Measurements from ENCODE around the gene LPP. TPM values are rescaled to one million over a fixed set of nuclear protein-coding genes. Genes with fewer than 3 reads are reported as not detected.
A peak's percentile ranks its signal among the peaks of the same experiment; 100 is the strongest.

Gene LPP
- total RNA-seq, 1 donor from 2014 or later, result 28.2 TPM

DNA sequence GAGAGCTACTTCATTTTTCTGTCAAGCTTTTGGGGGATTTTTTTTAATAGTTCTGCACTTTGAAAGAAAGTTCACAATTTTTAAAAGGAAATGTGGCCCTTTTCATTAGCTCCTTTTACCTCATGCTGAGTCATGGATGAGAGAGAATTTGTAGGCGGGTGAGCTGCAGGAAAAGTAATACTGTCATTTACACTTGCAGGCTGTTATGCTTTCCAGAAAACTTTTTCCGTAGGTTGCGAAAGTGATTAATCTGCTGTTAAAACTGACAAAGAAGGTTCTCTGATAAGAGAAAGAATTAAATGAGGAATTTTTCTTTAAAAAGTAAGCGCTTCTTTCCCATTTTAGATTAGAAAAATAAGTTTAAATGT lies 430.2 kb downstream of the LPP start:
- no peaks in the 10 kb centered on the region for H3K9me3 ChIP-seq (ENCODE audit: control insufficient read depth in 3 of 3, low read length in 3 of 3)
- H3K36me3 ChIP-seq (ENCODE audit: control insufficient read depth in 3 of 3, insufficient read depth in 3 of 3, low read length in 3 of 3), result no peaks in the 10 kb centered on the region
- peak overlapping the region; percentile 70 for H3K27ac ChIP-seq (ENCODE audit: low read depth, low read length)
- peaks cover 12 to 23% (median 22%) of the 10 kb centered on the region in 3 donors for H3K4me1 ChIP-seq (ENCODE audit: control insufficient read depth in 3 of 3, insufficient read depth in 3 of 3, low read length in 3 of 3)
- peak overlapping the region; percentile 58 to 68 (median 65) for H3K9ac ChIP-seq (ENCODE audit: low read depth in 1 of 3, low read length in 3 of 3)
- peak overlapping the region in 2 of 3 donors; percentile 47 to 62 for H3K4me3 ChIP-seq (ENCODE audit: low read length in 3 of 3)
- no peaks in the 10 kb centered on the region for H3K27me3 ChIP-seq (ENCODE audit: control insufficient read depth in 3 of 3, insufficient read depth in 3 of 3, low read length in 3 of 3)

DNA sequence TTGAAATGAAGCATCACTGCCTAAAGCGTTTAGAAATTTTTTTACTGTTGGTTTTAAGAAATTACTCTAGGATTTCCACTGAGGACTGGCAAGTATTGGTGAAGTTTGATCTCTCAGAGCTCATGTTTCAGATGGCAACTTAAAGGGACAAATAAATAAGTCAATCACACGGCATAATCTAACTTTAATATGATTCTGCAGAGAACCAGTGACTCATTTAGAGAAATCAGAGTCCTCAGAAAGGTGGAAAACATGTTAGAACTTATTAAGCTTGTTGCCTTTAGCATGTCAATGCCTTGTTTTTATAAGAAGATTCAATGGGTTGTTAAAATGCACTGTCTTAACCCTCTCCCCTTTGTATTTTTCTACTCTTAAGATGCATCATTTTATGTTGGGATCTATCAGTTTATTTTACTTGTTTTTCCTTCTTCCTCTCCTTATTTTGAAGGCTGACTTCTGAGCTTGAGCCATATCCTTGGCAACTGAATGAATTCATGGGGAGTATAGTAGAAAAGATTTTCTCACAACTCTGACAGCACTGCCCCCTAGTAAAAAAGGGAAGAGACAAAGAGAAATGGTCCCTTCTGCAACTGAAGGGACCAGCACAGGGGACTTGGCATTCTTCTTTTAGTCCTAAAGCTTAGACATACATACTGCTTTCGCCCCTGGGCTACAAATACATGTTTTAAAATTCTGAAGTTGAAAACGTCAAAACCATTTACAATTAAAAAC lies 431.2 kb downstream of the LPP start:
- peak overlapping the region; percentile 70 for H3K27ac ChIP-seq (ENCODE audit: low read depth, low read length)

DNA sequence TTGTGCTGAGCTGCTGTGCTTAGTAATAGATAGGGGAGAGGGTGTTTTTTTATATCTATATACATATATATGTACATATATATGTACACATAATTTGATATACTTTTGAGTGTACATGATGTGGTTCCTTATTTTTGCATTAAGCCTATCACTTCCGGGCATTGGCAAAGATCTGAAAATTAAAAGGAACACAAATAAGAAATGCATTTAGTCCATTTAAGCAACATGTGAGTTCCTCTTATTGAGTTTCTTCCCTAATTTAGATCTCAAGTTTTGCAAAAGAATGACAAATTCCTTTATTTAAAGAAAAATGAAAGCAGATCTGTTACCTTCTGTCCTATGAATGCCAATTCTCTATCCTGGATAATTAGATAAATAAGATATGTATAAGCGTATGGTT lies 435.1 kb downstream of the LPP start:
- Histone ChIP-seq H3K9me3 (ENCODE audit: control insufficient read depth in 3 of 3, low read length in 3 of 3) (no peaks in the 10 kb centered on the region), H3K36me3 (ENCODE audit: control insufficient read depth in 3 of 3, insufficient read depth in 3 of 3, low read length in 3 of 3) (no peaks in the 10 kb centered on the region), H3K27me3 (ENCODE audit: control insufficient read depth in 3 of 3, insufficient read depth in 3 of 3, low read length in 3 of 3) (no peaks in the 10 kb centered on the region), H3K4me3 (ENCODE audit: low read length in 3 of 3) (no peak overlapping the region), H3K4me1 (ENCODE audit: control insufficient read depth in 3 of 3, insufficient read depth in 3 of 3, low read length in 3 of 3) (peaks cover 2 to 23% (median 11%) of the 10 kb centered on the region in 3 donors), H3K9ac (ENCODE audit: low read depth in 1 of 3, low read length in 3 of 3) (no peak overlapping the region), H3K27ac (ENCODE audit: low read depth, low read length) (peak overlapping the region; percentile 67)

More for the DNA sequence above, 431.2 kb downstream of the LPP start:
- Histone ChIP-seq H3K9me3 (ENCODE audit: control insufficient read depth in 3 of 3, low read length in 3 of 3) (no peaks in the 10 kb centered on the region), H3K36me3 (ENCODE audit: control insufficient read depth in 3 of 3, insufficient read depth in 3 of 3, low read length in 3 of 3) (no peaks in the 10 kb centered on the region), H3K4me1 (ENCODE audit: control insufficient read depth in 3 of 3, insufficient read depth in 3 of 3, low read length in 3 of 3) (peaks cover 11 to 25% (median 20%) of the 10 kb centered on the region in 3 donors), H3K4me3 (ENCODE audit: low read length in 3 of 3) (peak overlapping the region in 2 of 3 donors; percentile 47 to 62), H3K27me3 (ENCODE audit: control insufficient read depth in 3 of 3, insufficient read depth in 3 of 3, low read length in 3 of 3) (no peaks in the 10 kb centered on the region), H3K9ac (ENCODE audit: low read depth in 1 of 3, low read length in 3 of 3) (peak overlapping the region; percentile 58 to 68 (median 65))

DNA sequence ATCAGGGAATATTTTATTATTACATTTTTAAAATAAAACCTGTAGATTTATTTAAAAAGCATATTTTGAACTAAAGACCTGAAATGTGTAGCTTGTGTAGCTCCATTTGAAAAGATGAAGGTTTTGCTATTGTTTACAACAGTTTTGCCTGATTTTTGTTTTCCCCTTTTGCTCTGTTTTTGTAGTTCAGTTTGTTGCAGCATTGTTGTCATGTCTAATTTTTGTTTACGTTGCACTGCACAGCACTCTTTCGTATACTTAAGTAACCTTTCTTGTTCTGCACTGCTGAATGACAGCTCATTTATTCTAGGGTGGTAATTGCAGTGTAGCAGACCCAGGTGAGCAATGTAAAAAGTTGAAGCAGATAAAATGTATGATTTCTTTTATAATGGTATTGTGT lies 435.8 kb downstream of the LPP start:
- Histone ChIP-seq H3K4me1 (ENCODE audit: control insufficient read depth in 3 of 3, insufficient read depth in 3 of 3, low read length in 3 of 3) (peaks cover 2 to 22% (median 12%) of the 10 kb centered on the region in 3 donors), H3K9me3 (ENCODE audit: control insufficient read depth in 3 of 3, low read length in 3 of 3) (no peaks in the 10 kb centered on the region), H3K36me3 (ENCODE audit: control insufficient read depth in 3 of 3, insufficient read depth in 3 of 3, low read length in 3 of 3) (no peaks in the 10 kb centered on the region), H3K27ac (ENCODE audit: low read depth, low read length) (no peak overlapping the region), H3K4me3 (ENCODE audit: low read length in 3 of 3) (no peak overlapping the region), H3K27me3 (ENCODE audit: control insufficient read depth in 3 of 3, insufficient read depth in 3 of 3, low read length in 3 of 3) (no peaks in the 10 kb centered on the region), H3K9ac (ENCODE audit: low read depth in 1 of 3, low read length in 3 of 3) (no peak overlapping the region)

DNA sequence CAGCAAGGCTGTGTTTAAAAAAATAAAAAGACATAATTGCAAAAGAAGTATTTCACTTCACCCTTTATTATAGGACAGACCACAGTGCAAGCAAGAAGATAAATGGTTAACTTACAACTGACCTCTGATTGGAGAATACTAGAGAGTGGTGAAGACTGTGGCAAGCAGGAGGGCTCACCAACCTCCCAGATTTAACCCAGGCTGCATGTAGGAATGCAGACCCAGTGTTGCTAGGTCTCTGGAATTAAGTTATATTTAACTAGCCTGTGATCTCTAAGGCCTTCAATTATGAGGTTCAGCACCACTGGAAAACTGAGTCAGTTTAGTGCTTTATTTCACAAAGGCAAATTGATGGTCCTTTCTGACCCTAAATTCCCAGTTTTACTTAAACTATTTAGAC lies 436.6 kb downstream of the LPP start:
- no peaks in the 10 kb centered on the region for H3K9me3 ChIP-seq (ENCODE audit: control insufficient read depth in 3 of 3, low read length in 3 of 3)
- no peak overlapping the region for H3K4me3 ChIP-seq (ENCODE audit: low read length in 3 of 3)
- H3K4me1 ChIP-seq (ENCODE audit: control insufficient read depth in 3 of 3, insufficient read depth in 3 of 3, low read length in 3 of 3), result peaks cover 4 to 15% (median 15%) of the 10 kb centered on the region in 3 donors
- H3K27me3 ChIP-seq (ENCODE audit: control insufficient read depth in 3 of 3, insufficient read depth in 3 of 3, low read length in 3 of 3), result no peaks in the 10 kb centered on the region
- no peak overlapping the region for H3K27ac ChIP-seq (ENCODE audit: low read depth, low read length)
- H3K9ac ChIP-seq (ENCODE audit: low read depth in 1 of 3, low read length in 3 of 3), result no peak overlapping the region
- no peaks in the 10 kb centered on the region for H3K36me3 ChIP-seq (ENCODE audit: control insufficient read depth in 3 of 3, insufficient read depth in 3 of 3, low read length in 3 of 3)

DNA sequence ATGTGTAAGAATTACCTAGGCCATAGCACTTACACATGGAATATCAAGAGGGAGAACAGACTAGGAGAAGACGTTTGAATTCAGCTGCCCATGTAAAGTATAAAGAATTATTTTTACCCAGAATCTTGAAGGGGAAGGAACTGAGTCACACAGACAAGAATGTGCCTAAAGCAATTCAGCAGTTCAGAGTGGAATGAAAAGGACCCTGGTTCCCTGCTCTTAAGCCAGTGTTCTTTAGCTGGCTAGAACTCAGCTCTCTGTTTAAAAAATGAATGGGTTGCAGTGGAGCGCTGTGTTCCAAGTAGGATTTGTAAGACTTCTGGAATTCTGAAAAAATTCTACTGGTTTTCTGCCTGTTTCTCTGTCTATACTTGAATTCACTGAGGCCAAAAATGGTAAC lies 440.2 kb downstream of the LPP start:
- Histone ChIP-seq H3K4me3 (ENCODE audit: low read length in 3 of 3) (no peak overlapping the region), H3K36me3 (ENCODE audit: control insufficient read depth in 3 of 3, insufficient read depth in 3 of 3, low read length in 3 of 3) (no peaks in the 10 kb centered on the region), H3K27ac (ENCODE audit: low read depth, low read length) (peak overlapping the region; percentile 48), H3K4me1 (ENCODE audit: control insufficient read depth in 3 of 3, insufficient read depth in 3 of 3, low read length in 3 of 3) (peaks cover 2 to 12% (median 12%) of the 10 kb centered on the region in 3 donors), H3K9me3 (ENCODE audit: control insufficient read depth in 3 of 3, low read length in 3 of 3) (no peaks in the 10 kb centered on the region), H3K27me3 (ENCODE audit: control insufficient read depth in 3 of 3, insufficient read depth in 3 of 3, low read length in 3 of 3) (no peaks in the 10 kb centered on the region), H3K9ac (ENCODE audit: low read depth in 1 of 3, low read length in 3 of 3) (no peak overlapping the region)

DNA sequence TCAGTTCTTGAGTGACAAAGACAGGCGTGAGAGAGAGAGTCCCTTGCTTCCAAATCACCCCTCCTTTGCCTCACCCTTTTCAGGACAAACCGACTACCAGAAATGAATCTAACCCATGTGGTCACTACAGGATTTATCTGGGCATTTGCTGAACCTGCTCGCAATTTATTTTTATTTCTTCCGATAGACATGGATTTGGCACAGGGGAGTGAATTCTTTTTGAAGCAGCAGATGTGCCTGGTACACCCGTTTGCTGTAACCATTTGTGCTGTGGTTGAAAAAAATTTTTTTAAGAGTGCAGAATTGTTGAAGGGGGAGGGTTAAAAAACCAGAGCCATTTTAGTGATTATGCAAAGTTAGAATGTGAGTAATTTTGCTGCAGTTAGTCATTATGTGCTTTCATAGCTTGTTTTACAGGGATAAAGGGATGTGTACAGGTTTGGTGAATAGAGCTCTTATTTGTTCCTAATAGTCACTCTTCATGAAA lies 442.0 kb downstream of the LPP start:
- Histone ChIP-seq H3K9me3 (ENCODE audit: control insufficient read depth in 3 of 3, low read length in 3 of 3) (no peaks in the 10 kb centered on the region), H3K9ac (ENCODE audit: low read depth in 1 of 3, low read length in 3 of 3) (peak overlapping the region; percentile 40 to 62 (median 62)), H3K27ac (ENCODE audit: low read depth, low read length) (peak overlapping the region; percentile 77), H3K36me3 (ENCODE audit: control insufficient read depth in 3 of 3, insufficient read depth in 3 of 3, low read length in 3 of 3) (no peaks in the 10 kb centered on the region), H3K4me3 (ENCODE audit: low read length in 3 of 3) (peak overlapping the region; percentile 30 to 37 (median 34)), H3K4me1 (ENCODE audit: control insufficient read depth in 3 of 3, insufficient read depth in 3 of 3, low read length in 3 of 3) (peaks cover 3 to 16% (median 6%) of the 10 kb centered on the region in 3 donors), H3K27me3 (ENCODE audit: control insufficient read depth in 3 of 3, insufficient read depth in 3 of 3, low read length in 3 of 3) (no peaks in the 10 kb centered on the region)

DNA sequence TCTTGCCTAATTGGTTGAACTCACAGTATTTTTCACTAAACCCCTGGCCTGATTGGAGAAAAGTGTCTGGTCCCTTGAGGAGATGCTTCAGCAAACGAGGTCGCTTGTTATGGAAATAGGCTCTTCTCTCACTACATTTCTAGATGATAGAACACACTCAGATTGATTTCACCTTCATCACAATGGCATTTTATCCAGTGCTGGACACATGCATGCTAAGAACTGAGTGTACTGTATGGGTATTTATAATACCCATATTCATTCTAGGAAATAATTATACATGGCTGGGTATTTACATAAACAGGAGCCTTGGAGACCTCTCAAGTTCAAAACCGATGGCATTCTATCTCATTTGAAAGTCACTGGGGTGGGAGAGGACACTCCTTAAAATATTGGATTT lies 444.9 kb downstream of the LPP start:
- H3K36me3 ChIP-seq (ENCODE audit: control insufficient read depth in 3 of 3, insufficient read depth in 3 of 3, low read length in 3 of 3), result no peaks in the 10 kb centered on the region
- no peaks in the 10 kb centered on the region for H3K27me3 ChIP-seq (ENCODE audit: control insufficient read depth in 3 of 3, insufficient read depth in 3 of 3, low read length in 3 of 3)
- peaks cover 3 to 15% (median 8%) of the 10 kb centered on the region in 3 donors for H3K4me1 ChIP-seq (ENCODE audit: control insufficient read depth in 3 of 3, insufficient read depth in 3 of 3, low read length in 3 of 3)
- peak overlapping the region; percentile 54 for H3K27ac ChIP-seq (ENCODE audit: low read depth, low read length)
- H3K9me3 ChIP-seq (ENCODE audit: control insufficient read depth in 3 of 3, low read length in 3 of 3), result no peaks in the 10 kb centered on the region
- no peak overlapping the region for H3K9ac ChIP-seq (ENCODE audit: low read depth in 1 of 3, low read length in 3 of 3)
- no peak overlapping the region for H3K4me3 ChIP-seq (ENCODE audit: low read length in 3 of 3)

DNA sequence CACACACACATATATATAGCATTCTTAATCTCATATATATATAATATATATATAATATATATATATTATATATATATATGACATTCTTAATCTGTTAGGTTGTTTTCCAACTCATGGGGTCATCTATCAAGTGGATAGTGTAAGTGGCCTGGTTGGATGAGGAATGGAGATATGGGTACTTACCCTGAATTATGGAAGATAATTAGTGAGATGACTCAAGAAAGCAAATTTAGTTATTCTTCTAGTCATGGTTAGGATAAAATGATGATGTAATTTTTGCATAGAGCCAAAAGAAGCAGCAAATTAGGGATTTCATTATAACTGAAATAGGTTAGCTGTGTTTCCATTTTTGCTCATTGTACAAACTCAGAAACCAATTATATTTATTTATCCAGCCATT lies 448.2 kb downstream of the LPP start:
- H3K9ac ChIP-seq (ENCODE audit: low read depth in 1 of 3, low read length in 3 of 3), result no peak overlapping the region
- no peaks in the 10 kb centered on the region for H3K36me3 ChIP-seq (ENCODE audit: control insufficient read depth in 3 of 3, insufficient read depth in 3 of 3, low read length in 3 of 3)
- peaks cover 7 to 14% (median 11%) of the 10 kb centered on the region in 3 donors for H3K4me1 ChIP-seq (ENCODE audit: control insufficient read depth in 3 of 3, insufficient read depth in 3 of 3, low read length in 3 of 3)
- no peak overlapping the region for H3K4me3 ChIP-seq (ENCODE audit: low read length in 3 of 3)
- H3K27me3 ChIP-seq (ENCODE audit: control insufficient read depth in 3 of 3, insufficient read depth in 3 of 3, low read length in 3 of 3), result no peaks in the 10 kb centered on the region
- H3K9me3 ChIP-seq (ENCODE audit: control insufficient read depth in 3 of 3, low read length in 3 of 3), result no peaks in the 10 kb centered on the region
- H3K27ac ChIP-seq (ENCODE audit: low read depth, low read length), result no peak overlapping the region

DNA sequence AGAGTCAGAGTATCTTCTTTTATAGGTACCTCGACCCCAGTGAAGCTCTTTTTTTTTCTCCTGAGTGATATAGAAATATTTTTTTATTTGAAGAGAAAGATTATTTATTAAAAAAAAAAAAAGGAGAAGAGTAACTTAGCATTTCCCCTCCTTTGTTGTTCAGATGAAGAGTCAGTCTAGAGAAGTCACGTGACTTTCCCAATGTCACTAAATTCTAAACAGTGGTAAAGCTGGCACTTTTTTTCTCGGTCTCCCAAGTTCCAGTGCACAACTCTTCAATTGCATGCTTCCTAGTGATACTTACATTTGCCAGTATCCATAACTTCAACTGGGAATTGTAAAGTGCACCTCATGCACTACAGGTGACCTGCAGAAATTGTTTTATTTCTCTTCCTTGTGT lies 448.7 kb downstream of the LPP start:
- peaks cover 7 to 14% (median 11%) of the 10 kb centered on the region in 3 donors for H3K4me1 ChIP-seq (ENCODE audit: control insufficient read depth in 3 of 3, insufficient read depth in 3 of 3, low read length in 3 of 3)
- H3K9me3 ChIP-seq (ENCODE audit: control insufficient read depth in 3 of 3, low read length in 3 of 3), result no peaks in the 10 kb centered on the region
- no peaks in the 10 kb centered on the region for H3K36me3 ChIP-seq (ENCODE audit: control insufficient read depth in 3 of 3, insufficient read depth in 3 of 3, low read length in 3 of 3)
- H3K27me3 ChIP-seq (ENCODE audit: control insufficient read depth in 3 of 3, insufficient read depth in 3 of 3, low read length in 3 of 3), result no peaks in the 10 kb centered on the region
- H3K9ac ChIP-seq (ENCODE audit: low read depth in 1 of 3, low read length in 3 of 3), result no peak overlapping the region
- H3K27ac ChIP-seq (ENCODE audit: low read depth, low read length), result no peak overlapping the region
- no peak overlapping the region for H3K4me3 ChIP-seq (ENCODE audit: low read length in 3 of 3)
